GM06990 (cell line): ENCODE data around the gene UBR1.

ENCODE experiments used
- DNase-seq: peaks from one replicate; pipeline ENCODE4 v3.0.0-alpha.2; 2011; ENCODE audit not compliant: insufficient read length; ENCODE audit errors: extremely low read depth
- H3K27me3 ChIP-seq: replicated peaks from 2 replicates; pipeline ENCODE4 v1.6.0; 2011; ENCODE audit warnings: low read length; ENCODE audit not compliant: control insufficient read depth, insufficient read depth
- H3K36me3 ChIP-seq: 2 replicates; pipeline ENCODE4 v1.5.1; 2011; ENCODE audit warnings: low read length; ENCODE audit not compliant: control insufficient read depth, insufficient read depth
- H3K4me3 ChIP-seq: replicated peaks from 2 replicates; pipeline ENCODE4 v1.5.1; 2011; ENCODE audit warnings: low read depth, mild to moderate bottlenecking, control low read depth, low read length
- TF ChIP-seq, protein P1 (sequence below): IDR thresholded peaks from 2 replicates; pipeline ENCODE4 v1.5.1; 2011; ENCODE audit warnings: low read length, control low read depth, mild to moderate bottlenecking, inconsistent platforms; ENCODE audit not compliant: insufficient read depth, poor library complexity, severe bottlenecking

The UBR1 gene

DNA sequence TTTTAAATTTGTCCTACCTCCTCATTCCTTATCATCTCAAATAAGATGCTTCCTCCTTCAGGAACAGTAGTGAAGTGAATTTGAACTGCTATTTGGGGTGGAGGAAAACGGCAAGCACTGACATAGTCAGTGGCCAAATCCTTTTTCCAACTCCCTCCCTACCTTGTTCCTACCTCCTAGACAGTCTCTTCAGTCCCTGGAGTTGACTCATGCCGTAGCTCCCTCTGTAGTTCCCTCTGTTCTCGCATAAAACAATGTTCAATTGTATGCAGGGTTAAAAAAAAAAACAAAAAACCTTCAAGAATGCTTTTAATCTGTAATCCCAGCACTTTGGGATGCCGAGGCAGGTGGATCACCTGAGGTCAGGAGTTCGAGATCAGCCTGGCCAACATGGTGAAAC is 1.4 kb downstream of the UBR1 start:
- H3K27me3 ChIP-seq = no peaks in the 10 kb centered on the region
- peak overlapping the region; percentile 98 for H3K4me3 ChIP-seq
- H3K36me3 ChIP-seq = peaks cover 6% of the 10 kb centered on the region
- TF ChIP-seq, protein P1, sequence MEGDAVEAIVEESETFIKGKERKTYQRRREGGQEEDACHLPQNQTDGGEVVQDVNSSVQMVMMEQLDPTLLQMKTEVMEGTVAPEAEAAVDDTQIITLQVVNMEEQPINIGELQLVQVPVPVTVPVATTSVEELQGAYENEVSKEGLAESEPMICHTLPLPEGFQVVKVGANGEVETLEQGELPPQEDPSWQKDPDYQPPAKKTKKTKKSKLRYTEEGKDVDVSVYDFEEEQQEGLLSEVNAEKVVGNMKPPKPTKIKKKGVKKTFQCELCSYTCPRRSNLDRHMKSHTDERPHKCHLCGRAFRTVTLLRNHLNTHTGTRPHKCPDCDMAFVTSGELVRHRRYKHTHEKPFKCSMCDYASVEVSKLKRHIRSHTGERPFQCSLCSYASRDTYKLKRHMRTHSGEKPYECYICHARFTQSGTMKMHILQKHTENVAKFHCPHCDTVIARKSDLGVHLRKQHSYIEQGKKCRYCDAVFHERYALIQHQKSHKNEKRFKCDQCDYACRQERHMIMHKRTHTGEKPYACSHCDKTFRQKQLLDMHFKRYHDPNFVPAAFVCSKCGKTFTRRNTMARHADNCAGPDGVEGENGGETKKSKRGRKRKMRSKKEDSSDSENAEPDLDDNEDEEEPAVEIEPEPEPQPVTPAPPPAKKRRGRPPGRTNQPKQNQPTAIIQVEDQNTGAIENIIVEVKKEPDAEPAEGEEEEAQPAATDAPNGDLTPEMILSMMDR = no peak
- no peak for DNase-seq

DNA sequence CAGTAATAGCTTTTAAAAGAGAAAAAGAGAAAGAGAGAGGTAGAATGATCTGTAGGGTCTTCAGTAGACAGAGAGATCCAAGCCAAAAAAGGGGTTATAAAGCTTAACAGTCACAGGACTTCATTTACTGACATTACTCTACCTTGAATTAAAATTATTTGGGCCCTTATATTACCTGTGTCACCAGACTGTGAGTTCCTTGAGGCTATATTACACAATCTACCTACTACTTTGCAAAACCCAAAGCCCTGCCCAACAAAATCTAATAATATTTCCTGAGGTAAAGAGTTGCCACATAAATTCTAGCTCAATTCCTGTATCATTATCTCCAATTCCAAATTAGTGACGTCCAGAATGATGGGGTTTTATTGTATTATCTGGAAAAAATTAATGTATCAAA is 1.9 kb downstream of the UBR1 start:
- no peak for DNase-seq
- TF ChIP-seq, protein P1 = no peak
- Histone ChIP-seq H3K36me3 (peaks cover 6% of the 10 kb centered on the region), H3K27me3 (no peaks in the 10 kb centered on the region), H3K4me3 (no peak overlapping the region)

DNA sequence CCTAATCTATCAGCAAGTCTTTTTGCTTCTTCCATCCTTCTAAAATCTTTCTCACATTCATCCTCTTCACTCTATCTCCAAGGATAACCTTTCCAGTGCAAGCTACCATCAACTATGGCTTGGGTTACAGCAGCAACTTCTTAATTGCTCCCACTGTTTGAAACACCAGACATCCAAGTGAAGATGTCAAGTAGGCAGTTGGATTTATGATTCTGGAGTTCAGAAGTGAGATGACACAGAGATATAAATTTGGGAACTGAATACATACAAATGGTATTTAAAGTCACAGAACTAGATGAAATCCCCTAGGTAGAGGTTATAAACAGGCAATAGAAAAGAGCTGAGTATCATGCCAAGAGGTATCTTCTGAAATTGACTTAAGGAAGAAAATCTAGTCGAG is 3.7 kb downstream of the UBR1 start:
- Histone ChIP-seq H3K36me3 (peaks cover 6% of the 10 kb centered on the region), H3K4me3 (no peak overlapping the region), H3K27me3 (no peaks in the 10 kb centered on the region)
- no peak for DNase-seq
- TF ChIP-seq, protein P1 = no peak

DNA sequence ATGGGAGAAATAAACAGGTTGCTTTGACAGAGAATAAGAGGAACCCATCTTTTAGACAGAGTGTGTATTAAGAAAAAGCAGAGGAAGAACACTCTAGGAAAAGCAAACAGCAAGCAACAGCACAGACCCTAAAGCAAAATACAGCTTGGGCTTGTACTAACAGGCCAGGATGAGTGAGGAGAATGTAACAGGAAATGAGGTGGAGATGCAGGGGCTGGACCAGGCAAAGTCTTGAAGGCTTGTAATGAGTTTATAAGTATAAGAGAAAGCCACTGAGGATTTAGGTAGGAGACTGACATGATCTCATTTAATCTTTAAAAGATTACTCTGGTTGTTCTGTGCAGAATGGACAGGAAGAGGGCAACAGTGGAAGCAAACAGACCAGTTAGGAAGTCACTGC is 4.9 kb downstream of the UBR1 start:
- peaks cover 6% of the 10 kb centered on the region for H3K36me3 ChIP-seq
- no peak overlapping the region for H3K4me3 ChIP-seq
- H3K27me3 ChIP-seq = no peaks in the 10 kb centered on the region
- TF ChIP-seq, protein P1 = no peak
- DNase-seq = no peak

DNA sequence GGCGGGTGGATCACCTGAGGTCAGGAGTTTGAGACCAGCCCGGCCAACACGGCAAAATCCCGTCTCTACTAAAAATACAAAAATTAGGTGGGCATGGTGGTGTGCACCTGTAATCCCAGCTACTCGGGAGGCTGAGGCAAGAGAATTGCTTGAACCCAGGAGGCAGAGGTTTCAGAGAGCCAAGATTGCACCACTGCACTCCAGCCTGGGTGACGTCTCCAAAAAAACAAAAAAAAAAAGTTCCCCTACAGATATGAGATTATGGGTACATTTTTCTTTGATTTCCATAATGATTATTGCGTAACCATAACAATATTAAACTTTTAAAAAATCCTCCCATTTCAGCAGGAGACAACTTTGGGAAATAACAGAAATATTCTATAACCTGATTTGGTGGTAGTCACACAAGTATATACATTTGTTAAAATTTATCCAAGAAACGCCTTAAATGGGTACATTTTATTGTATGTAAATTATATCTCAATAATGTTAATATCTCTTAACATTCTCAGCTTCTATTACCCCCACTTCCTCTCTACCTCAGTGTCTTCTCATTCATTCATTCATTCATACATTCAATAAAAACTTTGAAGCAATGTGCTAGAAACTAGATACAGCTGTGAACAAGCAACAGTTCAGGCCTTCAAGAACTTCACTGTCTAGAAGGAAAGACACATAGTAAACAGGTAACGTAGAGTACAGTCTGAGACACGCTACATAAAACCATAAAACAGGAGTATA is 6.6 kb downstream of the UBR1 start:
- TF ChIP-seq, protein P1 = no peak
- Histone ChIP-seq H3K36me3 (peaks cover 6% of the 10 kb centered on the region), H3K4me3 (no peak overlapping the region), H3K27me3 (no peaks in the 10 kb centered on the region)
- DNase-seq = no peak

DNA sequence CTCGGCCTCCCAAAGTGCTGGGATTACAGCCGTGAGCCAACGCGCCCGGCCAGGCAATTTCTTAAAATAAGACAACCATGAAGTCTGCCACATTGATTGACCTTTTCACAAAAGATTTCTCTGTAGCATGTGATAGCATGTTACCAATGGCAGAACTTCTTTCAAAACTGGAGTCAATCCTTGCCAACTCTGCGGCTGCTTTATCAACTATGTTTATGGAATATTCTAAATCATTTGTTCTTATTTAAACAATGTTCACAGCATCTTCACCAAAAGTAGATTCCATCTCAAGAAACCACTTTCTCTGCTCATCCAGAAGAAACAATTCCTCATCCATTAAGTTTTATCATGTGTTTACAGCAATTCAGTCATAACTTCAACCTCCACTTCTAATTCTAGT is 9.4 kb downstream of the UBR1 start:
- TF ChIP-seq, protein P1 = no peak
- no peak for DNase-seq
- Histone ChIP-seq H3K27me3 (no peaks in the 10 kb centered on the region), H3K4me3 (no peak overlapping the region), H3K36me3 (peaks cover 5% of the 10 kb centered on the region)
